GM18499 (cell line): ENCODE data around the gene TENT4B.
"Not testable (repeated sequence)": the region's sequence is repeated elsewhere in the genome, so short reads cannot be mapped to it uniquely, and the experiment has no call there.

ENCODE experiments used
- ATAC-seq: cut with Tn5 transposase; IDR thresholded peaks from one replicate; pipeline ENCODE4 v1.9.1; 2021; ENCODE audit warnings: moderate number of reproducible peaks; ENCODE audit not compliant: insufficient read depth, unreplicated experiment

Gene TENT4B

DNA sequence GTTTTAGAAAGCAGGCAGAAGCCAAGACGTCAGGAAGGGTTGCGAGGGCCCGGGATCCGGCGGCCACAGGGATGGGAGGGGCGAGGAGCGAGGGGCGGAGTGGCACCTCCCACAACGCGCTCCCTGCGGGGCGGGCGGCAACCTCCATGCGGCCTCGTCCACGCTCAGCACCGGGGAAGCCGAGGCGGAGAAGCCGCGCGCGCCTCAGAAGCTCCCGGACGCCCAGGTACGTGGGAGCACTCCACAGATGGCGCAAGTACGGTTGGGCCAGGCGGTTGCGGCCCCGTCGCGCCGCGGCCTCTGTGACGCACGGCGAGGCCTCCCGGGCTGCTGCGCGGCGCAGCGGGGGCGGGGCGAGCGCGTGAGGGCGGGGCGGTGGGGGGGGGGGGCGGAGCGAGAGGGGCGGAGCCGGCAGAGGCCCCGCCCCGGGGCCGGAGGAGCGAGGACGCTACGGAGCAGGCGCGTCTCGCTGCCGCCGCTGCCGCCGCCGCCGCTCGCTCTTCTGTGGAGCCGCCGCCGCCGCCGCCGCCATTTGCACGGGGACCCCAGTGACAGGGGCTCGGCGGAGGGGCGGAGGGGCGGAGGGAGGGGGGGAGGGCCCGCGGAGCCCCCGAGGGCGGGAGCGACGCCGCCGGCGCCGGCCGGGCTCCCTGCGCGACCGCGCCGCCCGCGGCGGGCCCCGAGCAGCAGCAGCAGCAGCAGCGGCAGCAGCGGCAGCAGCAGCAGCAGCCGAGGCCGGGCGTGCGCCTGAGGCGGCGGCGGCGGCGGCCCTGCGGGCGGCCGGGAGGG lies at the start of gene TENT4B:
Gene TENT4B, plus strand, starts transcription at position 500 of the 789 bp plus-strand sequence. CDS start 316 bp downstream, outside the sequence.
- ATAC-seq, result peak; percentile 57

DNA sequence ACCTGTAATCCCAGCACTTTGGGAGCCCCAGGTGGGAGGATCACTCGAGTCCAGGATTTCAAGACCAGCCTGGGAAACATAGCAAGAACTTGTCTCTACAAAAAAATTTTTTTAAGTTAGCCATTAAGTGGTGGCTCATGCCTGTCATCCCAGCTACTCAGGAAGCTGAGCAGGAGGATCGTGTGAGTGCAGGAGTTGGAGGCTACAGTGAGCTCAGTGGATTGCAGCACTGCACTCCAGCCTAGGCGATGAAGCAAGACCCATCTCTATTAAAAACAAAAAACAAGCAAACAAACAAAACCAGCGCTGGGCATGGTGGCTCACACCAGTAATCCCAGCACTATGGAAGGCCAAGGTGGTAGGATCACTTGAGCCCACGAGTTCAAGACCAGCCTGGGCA lies 49.3 kb upstream of the TENT4B start:
- ATAC-seq, result no peak

DNA sequence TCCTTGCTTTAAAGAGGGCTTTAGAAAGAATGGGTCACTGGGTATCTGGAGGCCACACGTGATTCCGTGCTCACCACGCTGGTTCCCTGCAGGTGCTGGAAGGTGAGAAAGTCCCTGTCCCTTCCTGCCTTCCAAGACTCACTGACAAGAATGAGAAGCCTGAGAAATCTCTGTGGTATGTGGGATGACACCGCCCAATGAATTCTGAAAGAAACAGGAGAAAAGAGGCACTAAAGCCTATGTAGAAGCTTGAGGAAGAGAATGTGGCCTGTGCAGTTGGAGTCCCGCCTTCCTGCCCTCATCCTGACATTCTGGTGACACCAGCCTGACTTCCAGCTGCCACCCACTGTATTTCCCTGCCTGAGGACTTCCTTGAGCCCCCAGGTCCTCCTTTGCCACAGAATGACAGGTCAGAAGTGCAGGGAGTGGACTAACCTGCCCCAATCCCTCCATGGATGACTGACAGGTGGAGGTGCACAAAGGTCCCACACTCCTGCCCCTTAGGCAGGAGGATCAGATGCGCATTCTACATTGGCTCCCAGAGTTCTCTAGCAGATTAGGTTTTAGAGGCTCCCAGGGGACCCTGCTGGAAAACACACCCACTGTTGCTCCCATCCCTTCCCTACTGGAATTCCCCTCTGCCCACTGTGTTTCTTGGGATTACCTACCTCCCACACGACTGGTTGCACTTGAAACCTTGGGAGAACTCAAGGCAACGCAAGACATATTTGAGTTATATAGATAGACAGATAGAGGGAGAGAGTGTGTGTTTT lies 38.6 kb upstream of the TENT4B start:
- ATAC-seq, result no peak

DNA sequence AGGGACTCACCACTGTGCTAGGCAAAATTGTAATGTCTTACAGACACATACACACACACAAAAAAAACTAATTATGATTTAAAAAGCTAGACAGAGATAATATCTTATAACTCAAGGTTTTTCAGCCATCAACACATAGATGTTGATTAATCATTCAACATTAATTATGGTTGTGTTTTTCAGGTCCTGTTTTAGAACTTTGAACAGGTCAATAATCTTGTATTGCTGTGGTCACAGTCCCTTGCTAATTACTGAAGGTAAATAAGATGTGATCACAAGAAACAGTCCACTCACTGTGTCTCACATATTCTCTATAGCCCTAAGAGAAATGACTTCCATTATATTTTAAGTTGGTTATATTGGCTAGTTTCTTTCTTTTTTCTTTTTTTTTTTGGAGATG lies 32.4 kb upstream of the TENT4B start:
- ATAC-seq, result no peak

DNA sequence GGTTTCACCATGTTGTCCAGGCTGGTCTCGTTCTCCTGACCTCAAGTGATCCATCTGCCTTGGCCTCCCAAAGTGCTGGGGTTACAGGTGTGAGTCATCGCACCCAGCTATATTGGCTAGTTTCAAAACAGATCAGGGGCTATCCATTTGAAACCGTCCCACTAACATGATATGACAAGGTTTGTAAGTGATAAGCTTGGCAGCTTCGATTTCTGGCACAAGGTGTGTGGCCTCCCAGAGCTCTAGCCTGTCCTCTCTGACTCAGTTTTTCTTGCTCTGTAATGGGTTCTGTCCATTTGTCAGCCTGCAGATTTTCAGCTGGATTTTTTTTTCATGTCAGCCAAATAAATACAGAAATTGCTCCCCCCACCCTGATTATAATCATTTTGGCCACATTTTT lies 31.8 kb upstream of the TENT4B start:
- peak; percentile 42 for ATAC-seq

DNA sequence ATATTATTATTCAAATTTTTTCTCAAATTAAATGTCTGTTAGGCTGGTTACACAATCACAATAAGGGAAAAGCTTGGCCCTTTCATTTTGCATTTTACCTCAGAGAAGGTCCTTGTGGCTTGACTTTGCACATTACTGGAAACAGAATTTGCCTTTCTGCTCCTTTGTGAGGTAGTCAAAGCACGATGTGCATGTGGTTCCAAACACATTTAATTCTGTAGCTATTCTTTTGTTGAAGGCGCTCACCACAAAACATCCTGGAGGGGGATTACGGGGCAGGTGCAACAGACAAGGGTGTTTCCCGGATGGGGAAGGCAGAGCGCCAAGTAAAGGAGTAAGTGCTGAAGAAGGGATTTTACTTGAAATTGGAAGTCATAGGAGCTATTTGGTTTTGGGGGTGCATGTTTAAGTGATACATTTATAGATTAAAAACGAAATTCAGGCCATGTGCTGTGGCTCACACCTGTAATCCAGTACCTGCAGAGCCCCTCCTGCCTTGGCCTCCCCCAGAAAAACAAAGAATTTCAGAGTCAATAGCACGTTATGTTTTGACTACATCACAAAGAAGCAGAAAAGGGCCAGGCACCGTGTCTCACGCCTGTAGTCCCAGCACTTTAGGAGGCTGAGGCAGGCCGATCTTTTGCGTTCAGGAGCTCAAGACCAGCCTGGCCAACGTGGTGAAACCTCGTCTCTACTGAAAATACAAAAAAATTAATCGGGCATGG lies 31.2 kb upstream of the TENT4B start:
- ATAC-seq, result peak; percentile 62

DNA sequence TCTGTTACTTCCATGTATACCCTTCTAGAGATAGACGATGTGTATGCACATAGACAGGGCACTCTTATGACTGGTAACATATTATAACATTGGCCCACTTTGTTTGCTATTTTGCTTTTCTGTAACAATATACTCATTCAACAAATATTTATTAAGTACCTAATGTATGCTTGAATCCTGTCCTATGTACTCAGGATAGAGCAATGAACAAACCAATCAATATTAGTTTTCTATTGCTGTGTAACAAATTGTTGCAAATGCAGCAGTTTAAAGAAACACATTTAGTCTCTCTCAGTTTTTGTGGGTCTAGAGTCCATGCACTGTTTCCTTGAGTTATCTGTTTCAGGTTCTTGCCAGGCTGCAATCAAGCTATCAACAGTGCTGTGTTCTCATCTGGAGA lies 29.7 kb upstream of the TENT4B start:
- no peak for ATAC-seq

DNA sequence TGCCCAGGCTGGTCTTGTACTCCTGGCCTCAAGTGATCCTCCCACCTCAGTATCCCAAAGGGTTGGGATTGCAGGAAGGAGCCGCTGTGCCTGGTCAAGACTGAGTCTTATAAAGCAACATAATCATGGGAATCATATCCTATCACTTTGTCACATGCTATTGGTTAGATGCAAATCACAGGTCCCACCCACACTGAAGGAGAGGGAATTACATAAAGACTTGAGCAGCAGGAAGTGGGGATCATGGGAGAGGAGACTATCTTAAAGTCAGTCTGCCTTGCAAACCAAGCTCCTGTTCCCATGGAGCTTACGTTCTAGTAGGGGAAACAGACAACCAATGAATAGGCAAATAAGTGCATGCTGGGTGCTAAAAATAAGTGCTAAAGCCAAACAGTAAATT lies 28.3 kb upstream of the TENT4B start:
- ATAC-seq, result no peak

DNA sequence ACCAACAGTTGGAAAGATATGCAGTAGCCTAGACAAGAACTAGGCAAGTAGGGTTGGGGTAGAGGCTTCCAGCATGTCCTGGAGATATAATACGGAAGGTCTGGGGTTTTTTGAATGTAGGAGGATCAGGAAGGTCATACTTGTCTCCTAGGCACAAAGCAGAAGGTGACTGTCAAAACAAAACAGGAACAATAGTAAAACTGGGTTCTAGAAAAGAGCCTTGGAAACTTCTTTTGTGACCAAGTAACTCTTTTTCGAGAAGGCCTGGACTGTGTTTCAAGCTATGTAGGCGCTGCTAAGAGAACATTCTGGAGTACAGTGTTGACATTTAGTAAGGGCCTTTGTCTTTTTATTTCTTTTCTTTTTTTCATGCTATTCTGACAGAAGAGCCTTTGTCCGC lies 26.9 kb upstream of the TENT4B start:
- no peak for ATAC-seq

DNA sequence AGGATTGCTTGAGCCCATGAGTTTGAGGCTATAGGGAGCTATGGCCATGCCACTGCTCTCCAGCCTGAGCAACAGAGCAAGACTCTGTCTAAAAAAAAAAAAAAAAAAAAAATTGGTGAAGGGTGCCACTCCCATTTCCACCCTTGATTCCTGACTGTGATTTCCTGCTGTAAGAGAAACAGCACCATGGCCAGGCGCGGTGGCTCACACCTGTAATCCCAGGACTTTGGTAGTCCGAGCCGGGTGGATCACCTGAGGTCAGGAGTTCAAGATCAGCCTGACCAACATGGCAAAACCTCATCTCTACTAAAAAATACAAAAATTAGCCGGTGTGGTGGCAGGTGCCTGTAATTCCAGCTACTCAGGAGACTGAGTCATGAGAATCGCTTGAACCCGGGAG lies 20.5 kb upstream of the TENT4B start:
- ATAC-seq, result not testable (repeated sequence)

DNA sequence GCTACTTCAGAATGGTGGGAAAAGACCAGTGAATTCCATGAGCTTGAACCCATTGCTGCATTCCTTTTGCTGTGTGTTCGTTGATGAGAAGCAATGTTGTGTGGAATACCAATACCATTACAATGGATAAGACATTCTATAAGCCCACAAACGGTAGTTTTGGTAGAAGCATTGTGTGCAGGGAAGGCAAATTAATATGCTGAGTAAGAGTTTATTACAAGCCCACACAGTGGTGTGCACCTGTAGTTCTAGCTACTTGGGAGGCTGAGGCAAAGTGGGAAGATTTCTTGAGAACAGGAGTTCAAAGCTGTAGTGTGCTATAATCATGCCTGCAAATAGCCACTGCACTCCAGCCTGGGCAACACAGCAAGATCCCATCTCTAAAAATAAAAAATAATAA lies 19.9 kb upstream of the TENT4B start:
- ATAC-seq, result no peak

DNA sequence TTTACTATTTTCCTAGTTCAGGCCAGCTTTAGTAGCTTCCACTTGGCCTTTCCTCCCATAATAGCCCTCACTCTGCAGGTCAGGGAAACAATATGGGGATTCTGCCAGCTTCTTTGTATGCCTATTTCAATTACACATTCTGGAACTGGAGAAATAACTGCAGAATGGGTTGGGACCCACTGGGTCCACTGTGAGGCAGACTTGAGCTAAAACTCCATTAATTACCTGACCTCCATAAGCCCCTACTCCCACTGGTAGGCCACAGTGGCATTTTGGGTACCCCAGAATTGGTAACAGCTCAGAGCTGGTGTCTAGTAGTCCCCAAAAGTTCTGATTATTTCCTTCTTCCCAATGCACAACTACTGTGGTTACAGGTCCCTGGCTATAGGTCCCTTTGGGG lies 16.7 kb upstream of the TENT4B start:
- ATAC-seq, result no peak

DNA sequence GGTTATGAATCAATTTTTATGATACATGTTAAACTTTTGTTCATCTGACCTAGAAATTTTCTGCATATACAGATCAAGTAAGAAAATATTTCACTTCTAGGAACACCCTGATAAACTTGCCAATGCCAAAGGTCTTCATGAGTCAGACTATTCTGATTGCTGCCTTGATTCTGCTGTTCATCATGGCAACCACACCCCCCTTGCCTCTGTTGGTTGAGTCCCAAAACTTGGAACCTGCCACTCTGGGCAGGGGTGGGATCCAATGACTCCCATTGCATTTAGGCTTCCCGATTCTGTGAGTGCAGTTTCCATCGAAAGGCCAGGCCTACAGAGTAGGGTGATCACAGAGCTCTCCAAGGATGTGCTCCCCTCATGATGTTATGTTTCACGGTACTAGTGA lies 15.8 kb upstream of the TENT4B start:
- ATAC-seq, result no peak

DNA sequence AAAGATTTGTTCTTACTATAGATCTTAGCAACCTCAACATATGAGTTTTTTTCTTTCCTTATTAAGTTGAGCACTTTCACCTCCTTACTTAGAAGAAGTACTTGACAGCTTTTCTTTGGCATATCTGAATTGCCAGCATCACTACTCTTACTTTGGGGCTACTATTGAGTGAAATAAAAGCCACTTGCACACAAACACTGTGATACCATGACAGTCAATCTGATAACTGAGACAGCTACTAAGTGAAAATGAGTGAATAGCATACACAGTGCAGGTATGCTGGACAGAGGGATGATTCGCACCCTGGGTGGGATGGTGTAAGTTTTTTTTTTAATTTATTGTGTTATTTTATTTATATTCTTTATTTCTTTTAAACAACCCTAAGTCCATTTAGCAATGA lies 13.5 kb upstream of the TENT4B start:
- no peak for ATAC-seq

DNA sequence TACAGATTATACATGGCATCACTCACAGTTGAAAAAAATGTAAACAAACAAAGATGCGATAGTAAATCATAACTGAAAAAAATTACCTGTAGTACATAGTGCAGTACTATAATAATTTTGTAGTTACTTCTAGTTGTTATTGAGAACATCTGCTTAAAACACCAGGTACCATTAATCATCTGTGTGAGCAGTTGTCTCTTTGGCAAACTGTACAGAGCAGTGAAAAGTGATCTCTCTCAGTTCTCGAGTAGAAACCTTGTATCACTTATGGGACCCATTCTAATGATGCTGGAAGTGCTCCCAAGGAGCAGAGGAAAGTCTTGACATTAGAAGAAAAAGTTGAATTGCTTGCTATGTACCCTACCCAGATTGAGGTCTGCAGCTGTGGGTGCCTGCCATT lies 8.9 kb upstream of the TENT4B start:
- ATAC-seq, result no peak

DNA sequence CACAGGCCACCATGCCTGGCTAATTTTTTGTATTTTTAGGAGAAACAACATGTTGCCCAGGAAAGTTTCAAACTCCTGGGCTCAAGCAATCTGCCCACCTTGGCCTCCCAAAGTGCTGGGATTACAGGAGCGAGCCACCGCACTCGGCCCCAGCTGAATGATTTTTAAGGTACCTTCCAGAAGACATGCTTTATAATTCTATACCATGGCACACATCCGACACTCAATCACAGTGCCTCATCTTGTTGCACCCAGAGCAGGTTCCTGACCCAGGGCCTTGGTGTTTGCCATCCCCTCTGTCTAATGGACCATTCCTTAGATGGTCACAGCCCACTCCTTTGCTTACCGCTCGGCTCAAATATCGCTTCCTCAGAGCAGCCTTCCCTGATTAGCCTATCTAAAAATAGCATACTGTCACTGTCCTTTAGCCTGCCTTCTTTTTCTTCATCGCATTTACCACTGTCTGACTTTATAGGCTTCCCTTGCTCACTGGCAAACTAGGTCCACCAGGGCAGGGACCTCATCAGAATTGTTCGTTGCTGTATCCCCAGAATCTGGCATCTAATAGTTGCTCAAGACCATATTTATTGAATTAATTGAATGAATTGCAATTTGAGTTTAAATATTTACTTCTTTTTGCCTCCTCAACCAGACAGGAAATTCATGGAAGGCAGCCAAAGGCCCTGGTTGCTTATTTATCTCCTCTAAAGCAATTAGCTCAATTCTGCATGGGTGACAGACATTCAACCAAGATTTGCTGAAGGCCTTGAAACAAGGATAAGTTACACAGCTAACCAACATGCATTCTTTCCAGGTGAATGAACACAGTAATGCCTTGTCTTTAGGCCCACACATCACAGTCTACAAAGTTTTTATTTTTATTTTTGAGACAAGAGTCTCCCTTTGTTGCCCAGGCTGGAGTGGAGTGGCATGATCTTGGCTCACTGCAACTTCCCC lies 6.3 kb upstream of the TENT4B start:
- no peak for ATAC-seq

DNA sequence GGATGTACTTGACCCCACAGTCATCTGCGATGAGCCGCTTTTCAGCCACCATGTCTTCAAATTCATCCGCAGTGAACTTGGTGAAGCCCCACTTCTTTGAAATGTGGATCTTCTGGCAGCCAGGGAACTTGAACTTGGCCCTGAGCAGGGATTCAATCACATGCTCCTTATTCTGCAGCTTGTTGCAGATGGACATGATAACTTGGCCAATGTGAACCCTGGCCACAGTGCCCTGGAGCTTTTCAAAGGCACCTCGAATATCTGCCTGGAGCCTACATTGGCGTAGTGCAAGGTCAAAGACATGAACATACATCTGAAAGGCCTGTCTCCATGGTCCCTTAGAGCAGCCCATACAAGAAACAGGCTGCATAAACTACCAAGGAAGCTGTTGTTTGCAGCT lies 1.8 kb upstream of the TENT4B start:
- ATAC-seq, result no peak

DNA sequence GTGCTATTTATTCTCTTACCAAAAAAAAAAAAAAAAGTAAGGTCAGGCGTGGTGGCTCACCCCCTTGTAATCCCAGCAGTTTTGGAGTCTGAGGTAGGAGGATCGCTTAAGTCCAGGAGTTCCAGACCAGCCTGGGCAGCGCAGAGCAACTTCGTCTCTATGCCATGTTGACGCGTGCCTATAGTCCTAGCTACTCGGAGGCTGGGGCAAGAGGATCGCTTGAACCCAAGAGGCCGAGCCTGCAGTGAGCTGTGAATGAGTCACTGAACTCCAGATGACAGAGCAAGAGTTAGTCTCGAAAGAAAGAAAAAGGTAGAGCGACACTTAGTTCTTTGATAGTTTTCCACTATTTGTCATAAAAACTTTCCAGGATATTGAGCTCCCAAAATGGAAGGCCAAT lies 1.4 kb upstream of the TENT4B start:
- ATAC-seq, result no peak

DNA sequence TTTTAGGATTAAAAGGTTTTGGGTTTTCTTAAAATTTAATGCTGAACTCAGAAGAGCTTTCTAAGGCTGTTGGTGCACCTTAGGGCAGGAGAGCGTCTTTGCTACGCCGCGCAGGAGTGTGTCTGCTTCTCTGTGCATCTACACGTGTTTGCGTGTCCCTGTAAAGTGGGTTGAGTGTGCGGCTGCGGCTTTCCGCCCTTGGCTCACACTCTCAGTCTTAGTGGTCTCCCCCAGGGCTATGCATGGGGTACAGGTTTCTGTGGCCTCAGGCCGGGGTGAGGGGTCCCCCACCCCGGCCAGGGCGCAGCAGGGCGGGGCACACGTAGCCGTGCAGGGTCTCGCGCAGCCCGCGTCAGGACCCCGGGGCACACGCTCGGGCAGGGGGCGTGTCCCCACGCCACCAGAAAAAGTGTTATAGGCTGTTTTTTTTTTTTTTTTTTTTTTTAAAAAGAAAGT lies 727 bp upstream of the TENT4B start:
- peak; percentile 59 for ATAC-seq
